Hematopoietic multipotent progenitor cell treated with erythropoietin and hydrocortisone succinate and interleukin-3 and kit ligand, for 15 days (in vitro differentiated cells): Measurements from ENCODE around the gene ZNF214.

ENCODE experiments used
- DNase-seq: peaks from one replicate; pipeline ENCODE4 v3.0.0-alpha.2; 2015; ENCODE audit warnings: low spot score

The ZNF214 gene

GRCh38 chr11:7020183-7020917, at the start of gene ZNF214, which contains the start of gene NLRP14:
Gene ZNF214 (minus strand): TSS chr11:7020346. CDS start chr11:7002835, 17,511 bp downstream.
Gene NLRP14 (plus strand): TSS chr11:7020479. CDS start chr11:7038587, 18,108 bp downstream.
- DNase-seq, result peak; percentile 32

GRCh38 chr11:7062534-7062933, 42.4 kb upstream of the ZNF214 start:
- no peak for DNase-seq

GRCh38 chr11:7060868-7061267, 40.7 kb upstream of the ZNF214 start:
- DNase-seq, result no peak

GRCh38 chr11:7057641-7058040, 37.5 kb upstream of the ZNF214 start:
- DNase-seq, result no peak

- no peak for DNase-seq
Measured at GRCh38 chr11:7056828-7057513, 36.8 kb upstream of the ZNF214 start.

GRCh38 chr11:7050191-7050590, 30.0 kb upstream of the ZNF214 start:
- DNase-seq, result no peak

- DNase-seq, result no peak
Measured at GRCh38 chr11:7046474-7047175, 26.5 kb upstream of the ZNF214 start.

- DNase-seq, result no peak
Measured at GRCh38 chr11:7034019-7034418, 13.9 kb upstream of the ZNF214 start.

GRCh38 chr11:7032692-7033091, 12.5 kb upstream of the ZNF214 start:
- DNase-seq, result no peak

GRCh38 chr11:7031471-7031871, 11.3 kb upstream of the ZNF214 start:
- no peak for DNase-seq

- no peak for DNase-seq
Measured at GRCh38 chr11:7030836-7031235, 10.7 kb upstream of the ZNF214 start.

GRCh38 chr11:7028141-7028540, 8.0 kb upstream of the ZNF214 start:
- no peak for DNase-seq

GRCh38 chr11:7021318-7021717, 1.2 kb upstream of the ZNF214 start:
- no peak for DNase-seq

- DNase-seq, result no peak
Measured at GRCh38 chr11:7019500-7020182, 505 bp downstream of the ZNF214 start.

GRCh38 chr11:7016011-7016410, 4.1 kb downstream of the ZNF214 start:
- no peak for DNase-seq

GRCh38 chr11:7014118-7014517, 6.0 kb downstream of the ZNF214 start:
- DNase-seq, result no peak

GRCh38 chr11:7004482-7004881, 15.7 kb downstream of the ZNF214 start:
- DNase-seq, result no peak

GRCh38 chr11:6995703-6996102, 24.4 kb downstream of the ZNF214 start:
- no peak for DNase-seq

GRCh38 chr11:6992457-6993417, 27.4 kb downstream of the ZNF214 start:
- no peak for DNase-seq

GRCh38 chr11:6992026-6992425, 28.1 kb downstream of the ZNF214 start:
- DNase-seq, result no peak

GRCh38 chr11:6991227-6991626, 28.9 kb downstream of the ZNF214 start:
- DNase-seq, result no peak
